ENCODE measurements around the gene INTS1.

INTS1 gene

DNA sequence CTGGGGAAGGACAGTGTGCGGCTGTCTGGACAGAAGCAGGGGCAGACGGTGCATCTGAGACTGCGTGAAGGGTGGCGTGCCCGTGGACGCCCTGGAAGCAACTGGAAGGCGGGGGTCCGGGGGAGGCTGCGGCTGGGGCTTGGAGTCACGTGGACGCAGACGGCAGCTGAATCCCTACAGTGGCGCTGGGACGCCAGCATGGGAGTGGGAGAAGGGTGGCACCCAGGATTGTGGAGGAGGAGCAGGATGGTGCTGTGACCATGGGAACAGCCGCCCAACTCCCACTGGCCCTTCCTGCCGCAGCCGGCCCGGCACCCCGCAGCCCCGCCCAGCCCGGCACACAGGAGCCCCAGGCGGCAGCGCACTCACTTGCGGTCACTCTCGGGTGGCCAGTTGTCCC is 9.7 kb downstream of the INTS1 start:
- Histone ChIP-seq H3K27me3 (ENCODE audit: control insufficient read depth, insufficient read depth, low read length) (no peaks in the 10 kb centered on the region), H3K9me3 (ENCODE audit: control insufficient read depth, low read length) (no peaks in the 10 kb centered on the region), H3K79me2 (no peaks in the 10 kb centered on the region), H3K36me3 (ENCODE audit: control insufficient read depth, insufficient read depth, low read length) (no peaks in the 10 kb centered on the region), H3K27ac (no peak overlapping the region), H3K9ac (no peak overlapping the region), H3K4me1 (no peaks in the 10 kb centered on the region), H3K4me3 (ENCODE audit: low read depth, low read length) (no peak overlapping the region), H3K4me2 (ENCODE audit: low read length) (no peak overlapping the region), H2AFZ (no peak overlapping the region)
- TF ChIP-seq, protein P1, sequence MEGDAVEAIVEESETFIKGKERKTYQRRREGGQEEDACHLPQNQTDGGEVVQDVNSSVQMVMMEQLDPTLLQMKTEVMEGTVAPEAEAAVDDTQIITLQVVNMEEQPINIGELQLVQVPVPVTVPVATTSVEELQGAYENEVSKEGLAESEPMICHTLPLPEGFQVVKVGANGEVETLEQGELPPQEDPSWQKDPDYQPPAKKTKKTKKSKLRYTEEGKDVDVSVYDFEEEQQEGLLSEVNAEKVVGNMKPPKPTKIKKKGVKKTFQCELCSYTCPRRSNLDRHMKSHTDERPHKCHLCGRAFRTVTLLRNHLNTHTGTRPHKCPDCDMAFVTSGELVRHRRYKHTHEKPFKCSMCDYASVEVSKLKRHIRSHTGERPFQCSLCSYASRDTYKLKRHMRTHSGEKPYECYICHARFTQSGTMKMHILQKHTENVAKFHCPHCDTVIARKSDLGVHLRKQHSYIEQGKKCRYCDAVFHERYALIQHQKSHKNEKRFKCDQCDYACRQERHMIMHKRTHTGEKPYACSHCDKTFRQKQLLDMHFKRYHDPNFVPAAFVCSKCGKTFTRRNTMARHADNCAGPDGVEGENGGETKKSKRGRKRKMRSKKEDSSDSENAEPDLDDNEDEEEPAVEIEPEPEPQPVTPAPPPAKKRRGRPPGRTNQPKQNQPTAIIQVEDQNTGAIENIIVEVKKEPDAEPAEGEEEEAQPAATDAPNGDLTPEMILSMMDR (IDR thresholded peaks at IDR 0.05): no peak

DNA sequence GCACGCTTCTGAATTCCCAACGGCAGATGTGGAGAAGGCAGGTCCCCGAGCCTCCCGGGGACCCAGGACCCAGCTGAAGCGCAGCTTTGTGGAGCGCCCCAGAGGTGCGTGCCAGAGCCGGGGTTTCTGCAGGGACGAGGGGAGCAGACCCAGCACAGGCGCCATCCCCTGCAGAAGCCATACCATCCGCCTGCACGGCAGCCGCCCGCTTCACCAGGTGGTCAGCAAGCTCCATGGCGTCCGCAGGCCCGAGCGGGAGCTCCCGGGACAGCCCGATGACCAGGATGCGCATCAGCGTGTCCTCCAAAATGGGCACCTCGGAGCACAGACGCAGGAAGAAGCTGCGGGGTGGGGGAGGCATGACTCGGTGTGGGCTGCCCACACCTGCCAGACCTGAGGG is 10.6 kb downstream of the INTS1 start:
- H3K4me3 ChIP-seq (ENCODE audit: low read depth, low read length): no peak overlapping the region
- no peaks in the 10 kb centered on the region for H3K36me3 ChIP-seq (ENCODE audit: control insufficient read depth, insufficient read depth, low read length)
- no peaks in the 10 kb centered on the region for H3K27me3 ChIP-seq (ENCODE audit: control insufficient read depth, insufficient read depth, low read length)
- no peak overlapping the region for H3K9ac ChIP-seq
- H3K79me2 ChIP-seq: no peaks in the 10 kb centered on the region
- H3K4me1 ChIP-seq: no peaks in the 10 kb centered on the region
- H3K4me2 ChIP-seq (ENCODE audit: low read length): no peak overlapping the region
- no peak overlapping the region for H2AFZ ChIP-seq
- no peak overlapping the region for H3K27ac ChIP-seq
- TF ChIP-seq, protein P1 (IDR thresholded peaks at IDR 0.05): no peak
- no peaks in the 10 kb centered on the region for H3K9me3 ChIP-seq (ENCODE audit: control insufficient read depth, low read length)

DNA sequence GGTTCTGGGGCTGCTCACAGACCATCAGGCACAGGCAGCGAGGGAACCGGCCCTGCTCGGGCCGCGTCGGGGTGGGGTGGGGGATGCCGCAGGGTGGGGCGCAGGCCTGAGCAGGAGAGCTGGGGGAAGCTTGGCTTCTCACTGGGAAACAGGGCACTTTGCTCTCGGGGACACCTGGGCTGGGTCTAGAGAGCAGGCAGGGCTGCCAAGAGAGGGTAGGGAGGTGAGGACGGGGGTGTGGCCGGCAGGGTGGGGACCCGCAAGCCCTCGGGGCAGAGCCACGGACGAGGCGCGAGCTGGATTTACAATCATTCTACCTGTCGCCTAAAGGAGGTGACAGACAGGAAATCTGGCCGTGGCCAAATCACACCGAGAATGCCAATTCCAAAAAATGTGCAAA is 11.1 kb downstream of the INTS1 start:
- Histone ChIP-seq H3K79me2 (no peaks in the 10 kb centered on the region), H3K9ac (no peak overlapping the region), H3K9me3 (ENCODE audit: control insufficient read depth, low read length) (no peaks in the 10 kb centered on the region), H3K4me2 (ENCODE audit: low read length) (no peak overlapping the region), H3K27ac (no peak overlapping the region), H3K4me1 (no peaks in the 10 kb centered on the region), H3K36me3 (ENCODE audit: control insufficient read depth, insufficient read depth, low read length) (no peaks in the 10 kb centered on the region), H2AFZ (no peak overlapping the region), H3K4me3 (ENCODE audit: low read depth, low read length) (no peak overlapping the region), H3K27me3 (ENCODE audit: control insufficient read depth, insufficient read depth, low read length) (no peaks in the 10 kb centered on the region)
- TF ChIP-seq, protein P1 (IDR thresholded peaks at IDR 0.05): no peak

DNA sequence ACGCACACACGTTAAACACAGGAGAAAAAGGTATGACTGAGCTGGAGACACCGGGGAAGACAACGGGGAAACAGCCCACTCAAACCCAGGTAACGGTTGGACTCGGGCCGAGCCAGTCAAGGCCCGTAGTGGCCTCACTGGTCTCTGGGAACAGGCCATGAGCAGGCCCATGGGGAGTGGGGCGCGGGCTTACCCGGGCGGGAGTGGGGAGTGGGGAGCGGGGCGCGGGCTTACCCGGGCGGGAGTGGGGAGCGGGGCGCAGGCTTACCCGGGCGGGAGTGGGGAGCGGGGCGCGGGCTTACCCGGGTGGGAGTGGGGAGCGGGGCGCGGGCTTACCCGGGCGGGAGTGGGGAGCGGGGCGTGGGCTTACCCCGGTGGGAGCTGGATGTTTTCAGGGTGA is 11.5 kb downstream of the INTS1 start:
- Histone ChIP-seq H3K79me2 (no peaks in the 10 kb centered on the region), H3K36me3 (ENCODE audit: control insufficient read depth, insufficient read depth, low read length) (no peaks in the 10 kb centered on the region), H2AFZ (no peak overlapping the region), H3K4me3 (ENCODE audit: low read depth, low read length) (no peak overlapping the region), H3K9me3 (ENCODE audit: control insufficient read depth, low read length) (no peaks in the 10 kb centered on the region), H3K4me1 (no peaks in the 10 kb centered on the region), H3K9ac (no peak overlapping the region), H3K27ac (no peak overlapping the region), H3K27me3 (ENCODE audit: control insufficient read depth, insufficient read depth, low read length) (no peaks in the 10 kb centered on the region), H3K4me2 (ENCODE audit: low read length) (no peak overlapping the region)
- TF ChIP-seq, protein P1 (IDR thresholded peaks at IDR 0.05): no peak

DNA sequence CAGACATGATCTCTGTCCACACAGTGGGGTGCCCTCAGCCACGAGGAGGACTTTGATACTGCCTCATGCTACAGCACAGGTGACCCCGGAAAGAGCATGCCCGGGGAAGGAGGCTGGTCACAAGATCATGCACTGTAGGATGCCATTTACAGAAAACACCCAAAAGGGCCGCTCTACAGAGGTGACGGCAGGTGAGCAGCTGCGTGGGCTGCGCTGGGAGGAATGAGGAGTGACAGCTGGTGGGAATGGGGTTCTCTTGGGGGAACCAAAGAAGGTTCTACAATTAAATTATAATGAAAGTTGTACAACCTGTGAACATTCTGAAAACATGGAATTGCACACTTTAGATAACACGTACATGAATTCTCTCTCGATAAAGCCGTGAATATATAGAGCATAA is 12.0 kb downstream of the INTS1 start:
- Histone ChIP-seq H3K27me3 (ENCODE audit: control insufficient read depth, insufficient read depth, low read length) (no peaks in the 10 kb centered on the region), H3K4me3 (ENCODE audit: low read depth, low read length) (no peak overlapping the region), H3K27ac (no peak overlapping the region), H3K4me1 (no peaks in the 10 kb centered on the region), H3K36me3 (ENCODE audit: control insufficient read depth, insufficient read depth, low read length) (no peaks in the 10 kb centered on the region), H3K4me2 (ENCODE audit: low read length) (no peak overlapping the region), H3K9ac (no peak overlapping the region), H3K9me3 (ENCODE audit: control insufficient read depth, low read length) (no peaks in the 10 kb centered on the region), H3K79me2 (no peaks in the 10 kb centered on the region), H2AFZ (no peak overlapping the region)
- TF ChIP-seq, protein P1 (IDR thresholded peaks at IDR 0.05): no peak

Measured in parathyroid adenoma (tissue), 2 donors.